Right renal pelvis (tissue), 4 donors: ENCODE data around the gene EPS15. TPM values are rescaled to one million over a fixed set of nuclear protein-coding genes. Genes with fewer than 3 reads are reported as not detected.
"Not testable (repeated sequence)": the region's sequence is repeated elsewhere in the genome, so short reads cannot be mapped to it uniquely, and the experiment has no call there.

Experiments used
- DNase-seq, 4 donors: peaks; one replicate each; pipeline ENCODE4 v3.0.0-alpha.2; 2013; ENCODE audit warnings: low read depth in 4 of 4, low spot score in 3 of 4, missing footprints in 1 of 4
- polyA plus RNA-seq, 4 donors: library from polyadenylated mRNA; unstranded; fragments of 120-200 nt; gene quantifications; one replicate each; pipeline ENCODE4 v1.2.1, GENCODE V29; 2013; ENCODE audit not compliant: insufficient read length in 4 of 4

Gene EPS15
- polyA plus RNA-seq, 4 donors, result 37.5 to 50.8 (median 45.6) TPM

DNA sequence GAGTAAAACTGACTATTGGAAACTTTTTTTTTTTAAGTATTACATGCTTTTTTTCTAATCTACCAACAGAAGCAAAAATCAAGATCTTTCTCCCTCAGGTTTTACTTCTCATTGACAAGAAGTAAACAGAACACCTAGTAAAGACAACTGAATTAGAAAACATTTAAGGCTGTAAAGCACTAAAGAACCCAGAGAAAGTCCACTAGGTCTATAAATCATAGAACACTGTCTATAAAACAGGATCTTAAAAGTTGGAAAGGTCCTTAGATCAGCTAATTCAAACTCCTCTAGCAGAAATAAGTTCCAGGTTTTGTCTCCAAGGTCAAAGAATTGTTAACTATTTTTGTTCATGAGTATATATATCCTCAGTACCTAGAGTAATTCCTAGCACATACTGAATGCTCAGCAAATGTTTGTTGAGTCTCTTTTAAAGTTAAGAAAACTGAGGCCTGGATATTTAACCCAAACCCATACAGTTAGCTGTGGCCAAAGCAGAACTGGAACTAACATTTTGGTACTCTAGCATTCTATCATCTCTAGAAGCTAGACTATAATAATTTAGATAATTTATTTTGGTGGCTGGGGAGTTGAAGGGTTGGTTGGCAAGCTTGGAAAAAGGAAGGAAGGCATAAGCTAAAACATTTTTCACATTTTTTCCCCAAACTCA lies 3.0 kb downstream of the EPS15 start:
- DNase-seq, result no peak

- DNase-seq, result no peak
Measured at GRCh38 chr1:51515312-51515960, 3.6 kb downstream of the EPS15 start.

DNA sequence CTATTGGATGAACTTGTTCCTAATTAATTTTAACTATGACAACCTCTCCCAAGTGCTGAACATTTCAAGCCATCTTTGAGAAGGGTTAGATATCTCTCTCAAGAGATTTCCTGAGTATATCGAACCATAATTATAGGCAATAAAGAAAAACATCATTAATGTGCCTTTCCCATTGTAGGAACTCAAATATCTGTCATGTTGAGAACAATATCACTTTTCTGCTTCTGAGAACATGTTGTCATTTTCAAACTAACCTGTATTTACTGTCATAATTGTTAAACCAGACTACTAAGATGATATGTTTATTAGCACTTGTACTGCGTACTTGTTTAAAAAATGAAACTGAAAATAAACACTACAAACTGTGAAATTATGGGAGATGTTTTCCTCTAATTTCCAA lies 4.3 kb downstream of the EPS15 start:
- DNase-seq, result no peak

DNA sequence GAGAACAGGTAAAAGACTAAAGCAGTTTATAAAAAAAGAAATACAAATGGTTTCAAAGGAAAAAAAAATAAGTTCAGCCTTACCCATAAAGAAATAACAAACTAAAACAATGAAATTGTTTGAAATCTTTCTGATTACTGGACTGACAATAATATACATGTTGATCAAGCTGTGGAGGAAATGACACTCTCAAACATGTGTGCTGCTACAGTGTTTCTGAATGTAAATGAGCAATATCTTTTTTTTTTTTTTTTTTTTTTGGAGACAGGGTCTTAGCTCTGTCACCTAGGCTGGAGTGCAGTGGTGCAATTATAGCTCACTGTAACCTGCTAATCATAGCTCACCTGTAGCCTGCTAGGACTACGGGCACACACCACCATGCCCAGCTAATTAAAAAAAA lies 6.5 kb downstream of the EPS15 start:
- no peak for DNase-seq

DNA sequence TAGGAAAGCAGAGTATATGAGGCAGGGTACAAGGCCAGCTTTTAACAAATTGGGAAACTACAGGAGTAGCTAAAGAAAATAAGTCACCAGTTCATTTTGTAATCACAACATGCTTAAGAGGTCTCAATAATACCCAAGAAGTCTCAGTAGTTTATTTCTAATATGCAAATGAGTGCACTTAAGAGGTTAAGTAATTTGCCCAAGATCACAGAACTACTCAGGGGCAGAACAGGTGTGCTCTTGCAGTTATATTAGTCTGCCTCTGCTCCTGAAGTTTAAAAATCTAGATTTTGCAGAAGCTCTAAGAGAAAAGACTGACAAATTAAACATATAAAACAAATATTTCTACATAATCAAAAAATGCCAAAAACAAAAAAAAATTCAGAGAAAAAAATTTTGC lies 6.9 kb downstream of the EPS15 start:
- no peak for DNase-seq

- DNase-seq, result no peak
Measured at GRCh38 chr1:51509773-51510172, 9.3 kb downstream of the EPS15 start.

DNA sequence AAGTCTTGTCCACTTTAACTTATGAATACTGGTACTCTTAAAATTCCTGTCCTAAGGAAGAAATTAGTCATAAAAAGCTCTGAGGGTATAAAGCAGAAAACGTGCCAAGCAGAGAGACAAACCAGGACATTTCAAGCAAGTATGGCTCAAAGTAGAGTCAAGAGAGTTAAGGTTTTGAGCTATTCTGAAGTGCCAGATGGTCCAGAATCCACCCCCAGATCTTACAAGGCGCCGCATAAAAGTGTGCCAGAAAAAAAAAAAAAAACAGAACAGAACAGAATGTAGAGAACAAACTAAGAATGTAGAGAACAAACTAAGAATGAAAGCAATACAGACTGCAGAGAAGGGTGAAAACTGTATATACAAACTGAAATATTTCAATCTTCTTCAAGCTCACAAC lies 12.5 kb downstream of the EPS15 start:
- peak in 1 of 4 donors; percentile 34 for DNase-seq

DNA sequence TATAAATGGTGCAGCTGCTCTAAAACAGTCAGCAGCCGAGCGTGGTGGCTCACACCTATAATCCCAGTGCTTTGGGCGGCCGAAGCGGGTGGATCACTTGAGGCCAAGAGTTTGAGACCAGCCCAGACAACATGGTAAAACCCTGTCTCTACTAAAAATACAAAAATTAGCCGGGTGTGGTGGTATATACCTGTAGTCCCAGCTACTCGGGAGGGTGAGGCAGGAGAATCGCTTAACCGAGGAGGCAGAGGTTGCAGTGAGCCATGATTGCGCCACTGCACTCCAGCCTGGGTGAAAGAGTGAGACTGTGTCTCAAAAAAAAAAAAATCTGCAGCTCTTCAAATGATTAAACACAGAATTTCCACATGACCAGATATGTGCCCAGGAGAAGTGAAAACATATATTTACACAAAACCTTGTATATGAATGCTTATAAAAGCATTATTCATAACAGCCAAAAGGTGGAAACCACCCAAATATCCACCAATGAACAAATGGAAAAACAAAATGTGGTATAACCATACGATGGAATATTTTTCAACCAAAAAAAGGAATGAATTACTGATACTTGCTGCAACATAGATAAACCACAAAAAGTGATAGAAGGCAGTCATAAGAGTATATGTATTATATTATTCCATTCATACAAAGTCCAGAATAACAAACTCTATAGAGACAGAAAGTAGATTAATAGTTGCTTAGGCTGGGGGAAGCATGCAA lies 14.1 kb downstream of the EPS15 start:
- no peak for DNase-seq

DNA sequence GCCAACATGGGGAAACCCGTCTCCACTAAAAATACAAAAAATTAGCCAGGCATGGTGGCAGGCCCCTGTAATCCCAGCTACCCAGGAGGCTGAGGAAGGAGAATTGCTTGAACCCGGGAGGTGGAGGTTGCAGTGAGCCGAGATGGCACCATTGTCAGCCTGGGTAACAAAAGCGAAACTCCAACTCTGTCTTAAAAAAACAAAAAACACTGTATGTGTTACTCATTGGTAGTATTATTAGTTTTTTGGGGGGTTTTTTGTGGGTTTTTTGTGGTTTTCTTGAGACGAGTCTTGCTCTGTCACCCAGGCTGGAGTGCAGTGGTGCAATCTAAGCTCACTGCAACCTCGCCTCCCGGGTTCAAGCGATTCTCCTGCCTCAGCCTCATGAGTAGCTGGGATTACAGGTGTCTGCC lies 17.8 kb downstream of the EPS15 start:
- DNase-seq, result not testable (repeated sequence)

GRCh38 chr1:51499694-51500093 lies 19.4 kb downstream of the EPS15 start:
- DNase-seq, result no peak

DNA sequence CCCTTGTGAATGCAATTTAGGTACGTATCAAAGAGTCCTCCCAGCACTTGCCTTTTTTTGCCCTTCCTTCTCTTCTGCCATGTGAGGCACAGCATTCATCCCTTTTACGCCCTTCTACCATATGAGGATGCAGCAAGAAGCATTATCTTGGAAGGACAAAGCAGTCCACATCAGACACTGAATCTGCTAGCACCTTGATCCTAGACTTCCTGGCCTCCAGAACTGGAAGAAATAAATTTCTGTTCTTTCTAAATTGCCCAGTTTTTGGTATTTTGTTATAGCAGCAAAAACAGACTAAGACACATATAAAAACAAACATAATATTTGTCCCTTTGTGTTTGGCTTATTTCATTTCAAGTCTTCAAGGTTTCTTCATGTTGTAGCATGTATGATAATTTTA lies 20.1 kb downstream of the EPS15 start:
- DNase-seq, result no peak

- DNase-seq, result no peak
Measured at GRCh38 chr1:51497340-51497739, 21.7 kb downstream of the EPS15 start.

DNA sequence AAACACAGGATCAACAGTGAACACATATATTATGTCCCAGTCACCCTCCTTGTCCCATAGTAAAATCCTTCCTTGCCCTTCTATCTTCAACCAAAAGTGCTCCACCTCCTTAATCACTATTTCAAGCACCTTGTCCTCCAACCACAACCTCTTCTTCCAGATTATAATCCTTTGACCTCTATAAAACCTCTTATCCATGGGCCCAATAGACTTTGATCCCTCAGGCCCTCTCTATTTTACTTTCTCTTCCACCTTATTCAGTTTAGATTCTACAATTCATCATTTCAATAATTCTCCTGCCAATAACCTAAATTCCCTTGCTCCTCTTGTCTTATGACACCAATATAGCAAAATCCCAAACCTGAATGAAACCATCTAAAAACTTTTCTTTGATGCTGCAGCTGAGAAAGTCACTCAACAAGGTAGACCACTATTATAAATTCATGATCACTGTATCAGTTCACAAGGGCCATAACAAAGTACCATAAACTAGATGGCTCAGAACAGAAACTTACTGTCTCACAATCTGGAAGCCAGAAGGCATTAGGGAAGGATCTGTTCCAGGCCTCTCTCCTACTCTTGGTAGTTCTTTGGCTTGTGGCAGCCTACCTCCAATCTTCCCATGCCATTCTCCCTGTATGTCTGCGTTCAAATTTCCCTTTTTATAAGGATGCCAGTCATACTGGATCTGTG lies 24.8 kb downstream of the EPS15 start:
- DNase-seq, result no peak

DNA sequence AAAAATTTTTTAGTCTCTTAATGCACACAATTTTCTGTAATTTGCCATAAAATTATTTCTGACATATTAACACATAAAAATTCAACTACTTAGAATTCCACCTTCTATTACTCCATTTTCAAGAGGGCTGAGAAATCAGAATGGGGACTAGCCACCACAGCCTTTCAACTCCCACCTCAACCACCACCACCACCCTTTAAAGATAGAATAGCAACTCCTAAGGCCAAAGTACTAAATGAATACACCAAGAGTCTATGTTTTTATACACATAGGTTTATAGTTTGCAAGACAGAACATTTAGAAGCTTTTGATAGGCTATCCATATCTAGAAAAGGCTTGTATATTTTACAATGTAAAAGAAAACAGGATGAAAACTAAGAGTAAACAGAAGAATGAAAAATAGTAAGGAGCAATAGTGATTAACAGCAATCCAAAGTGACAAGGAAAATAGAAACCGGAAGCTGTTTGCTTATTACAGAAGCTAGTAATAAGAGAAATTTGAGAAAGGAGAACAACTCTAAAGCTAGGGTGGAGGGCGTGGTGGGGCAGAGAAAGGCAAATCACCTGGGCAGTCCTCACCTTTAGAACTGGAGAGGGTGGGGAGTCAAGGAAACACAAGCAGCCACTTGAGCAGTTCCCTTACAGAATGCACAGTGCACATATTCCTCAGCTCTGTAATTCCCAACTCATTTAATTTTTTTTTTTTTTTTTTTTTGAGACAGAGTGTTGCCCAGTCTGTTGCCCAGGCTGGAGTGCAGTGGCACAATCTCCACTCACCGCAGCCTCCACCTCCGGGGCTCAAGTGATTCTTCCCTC lies 27.7 kb downstream of the EPS15 start:
- DNase-seq, result no peak

DNA sequence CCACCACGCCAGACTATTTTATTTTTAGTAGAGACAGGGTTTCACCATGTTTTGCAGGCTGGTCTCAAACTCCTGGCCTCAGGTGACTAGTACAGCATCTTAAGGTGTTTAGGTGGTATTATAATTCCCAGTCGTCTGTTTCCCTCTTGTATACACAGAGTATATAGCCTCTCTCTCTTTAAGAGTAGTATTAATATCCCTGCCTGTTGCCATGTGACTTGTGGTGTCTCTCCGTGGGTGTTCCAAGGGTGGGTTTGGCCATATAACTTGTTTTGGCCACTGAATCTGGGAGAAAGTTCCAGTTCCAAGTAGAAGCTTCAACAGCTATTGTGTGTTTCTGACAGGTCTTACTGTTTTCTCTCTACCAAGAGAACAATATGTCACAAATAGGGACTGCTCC lies 29.6 kb downstream of the EPS15 start:
- no peak for DNase-seq

GRCh38 chr1:51488372-51489050 lies 30.6 kb downstream of the EPS15 start:
- no peak for DNase-seq

- DNase-seq, result no peak
Measured at GRCh38 chr1:51487628-51488027, 31.4 kb downstream of the EPS15 start.

- no peak for DNase-seq
Measured at GRCh38 chr1:51484591-51484990, 34.5 kb downstream of the EPS15 start.

DNA sequence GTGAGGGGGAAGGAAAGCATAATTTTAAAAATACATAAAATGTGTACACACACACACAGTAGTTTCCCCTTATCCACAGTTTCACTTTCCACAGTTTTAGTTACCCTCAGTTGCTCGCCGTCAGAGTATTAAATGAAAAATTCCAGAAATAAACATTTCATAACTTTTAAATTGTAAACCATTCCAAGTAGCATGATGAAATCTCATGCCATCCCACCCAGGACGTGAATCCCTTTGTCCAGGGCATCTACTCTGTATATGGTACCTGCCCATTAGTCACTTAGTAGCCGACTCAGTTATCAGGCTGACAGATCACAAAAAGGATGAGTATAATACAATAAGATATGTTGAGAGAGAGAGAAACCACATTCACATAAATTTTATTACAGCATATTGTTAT lies 36.2 kb downstream of the EPS15 start:
- no peak for DNase-seq
